NCI-H226 (cell line): ENCODE measurements around the gene TREML4.
"Not testable (repeated sequence)": the region's sequence is repeated elsewhere in the genome, so short reads cannot be mapped to it uniquely, and the experiment has no call there.

Experiments used
- DNase-seq: peaks from one replicate; pipeline ENCODE4 v3.0.0-alpha.2; 2015

The TREML4 gene

GRCh38 chr6:41208439-41209106, 19.6 kb upstream of the TREML4 start:
- no peak for DNase-seq

GRCh38 chr6:41209547-41210320, 18.4 kb upstream of the TREML4 start:
- no peak for DNase-seq

- no peak for DNase-seq
Measured at GRCh38 chr6:41214559-41215238, 13.4 kb upstream of the TREML4 start.

GRCh38 chr6:41215777-41216176, 12.4 kb upstream of the TREML4 start:
- no peak for DNase-seq

- DNase-seq = no peak
Measured at GRCh38 chr6:41216616-41217015, 11.5 kb upstream of the TREML4 start.

GRCh38 chr6:41222045-41222444, 6.1 kb upstream of the TREML4 start:
- no peak for DNase-seq

- DNase-seq = no peak
Measured at GRCh38 chr6:41222513-41222912, 5.6 kb upstream of the TREML4 start.

GRCh38 chr6:41224800-41225199, 3.3 kb upstream of the TREML4 start:
- DNase-seq = no peak

- no peak for DNase-seq
Measured at GRCh38 chr6:41226752-41227151, 1.4 kb upstream of the TREML4 start.

- no peak for DNase-seq
Measured at GRCh38 chr6:41228616-41229015, 467 bp downstream of the TREML4 start.

GRCh38 chr6:41229721-41230120, 1.6 kb downstream of the TREML4 start:
- no peak for DNase-seq

- DNase-seq = no peak
Measured at GRCh38 chr6:41231246-41231645, 3.1 kb downstream of the TREML4 start.

GRCh38 chr6:41232667-41233066, 4.5 kb downstream of the TREML4 start:
- no peak for DNase-seq

- DNase-seq = no peak
Measured at GRCh38 chr6:41236276-41236675, 8.1 kb downstream of the TREML4 start.

GRCh38 chr6:41237128-41237527, 9.0 kb downstream of the TREML4 start:
- no peak for DNase-seq

- DNase-seq = no peak
Measured at GRCh38 chr6:41239467-41240159, 11.5 kb downstream of the TREML4 start.

GRCh38 chr6:41246529-41246928, 18.4 kb downstream of the TREML4 start:
- DNase-seq = not testable (repeated sequence)

GRCh38 chr6:41247288-41247865, 19.2 kb downstream of the TREML4 start:
- no peak for DNase-seq

- no peak for DNase-seq
Measured at GRCh38 chr6:41247882-41248705, 19.9 kb downstream of the TREML4 start.

- no peak for DNase-seq
Measured at GRCh38 chr6:41252401-41253169, 24.4 kb downstream of the TREML4 start.

- DNase-seq = no peak
Measured at GRCh38 chr6:41255110-41255509, 27.0 kb downstream of the TREML4 start.
